Measurements from ENCODE around the gene SERPIND1. TPM values are rescaled to one million over a fixed set of nuclear protein-coding genes. Genes with fewer than 3 reads are reported as not detected.
"Not testable (repeated sequence)": the region's sequence is repeated elsewhere in the genome, so short reads cannot be mapped to it uniquely, and the experiment has no call there.

SERPIND1 gene
- total RNA-seq, 1 donor from 2014 or later = 261 TPM

GRCh38 chr22:20811171-20811570, 37.3 kb downstream of the SERPIND1 start:
- ATAC-seq (no peak), DNase-seq (ENCODE audit: low spot score) (no peak)

- DNase-seq (ENCODE audit: low spot score) (peak; percentile 1), ATAC-seq (no peak)
Measured at GRCh38 chr22:20811971-20812660, 38.2 kb downstream of the SERPIND1 start.

GRCh38 chr22:20813056-20813455, 39.1 kb downstream of the SERPIND1 start:
- ATAC-seq = no peak
- DNase-seq (ENCODE audit: low spot score) = no peak

GRCh38 chr22:20814221-20814808, 40.4 kb downstream of the SERPIND1 start:
- no peak for ATAC-seq

GRCh38 chr22:20815477-20816050, 41.7 kb downstream of the SERPIND1 start:
- ATAC-seq (no peak), DNase-seq (ENCODE audit: low spot score) (peak; percentile 4)

More at GRCh38 chr22:20814221-20814808, 40.4 kb downstream of the SERPIND1 start:
- no peak for DNase-seq (ENCODE audit: low spot score)

GRCh38 chr22:20816559-20816958, 42.6 kb downstream of the SERPIND1 start:
- ATAC-seq (no peak), DNase-seq (ENCODE audit: low spot score) (peak; percentile 22)

- peak; percentile 14 for DNase-seq (ENCODE audit: low spot score)
- ATAC-seq = no peak
Measured at GRCh38 chr22:20818471-20818870, 44.6 kb downstream of the SERPIND1 start.

- DNase-seq (ENCODE audit: low spot score) = no peak
- ATAC-seq = no peak
Measured at GRCh38 chr22:20819471-20819870, 45.6 kb downstream of the SERPIND1 start.

GRCh38 chr22:20821717-20822239, 47.9 kb downstream of the SERPIND1 start:
- not testable (repeated sequence) for DNase-seq (ENCODE audit: low spot score); ATAC-seq

- no peak for DNase-seq (ENCODE audit: low spot score)
Measured at GRCh38 chr22:20822240-20822639, 48.3 kb downstream of the SERPIND1 start.

GRCh38 chr22:20823264-20823663, 49.4 kb downstream of the SERPIND1 start:
- no peak for DNase-seq (ENCODE audit: low spot score)
- no peak for ATAC-seq

More at GRCh38 chr22:20822240-20822639, 48.3 kb downstream of the SERPIND1 start:
- no peak for ATAC-seq

- not testable (repeated sequence) for DNase-seq (ENCODE audit: low spot score); ATAC-seq
Measured at GRCh38 chr22:20825216-20825615, 51.3 kb downstream of the SERPIND1 start.

- no peak for ATAC-seq
- DNase-seq (ENCODE audit: low spot score) = no peak
Measured at GRCh38 chr22:20825624-20826023, 51.7 kb downstream of the SERPIND1 start.

GRCh38 chr22:20826373-20827152, 52.6 kb downstream of the SERPIND1 start:
- not testable (repeated sequence) for ATAC-seq; DNase-seq (ENCODE audit: low spot score)

- DNase-seq (ENCODE audit: low spot score) = no peak
Measured at GRCh38 chr22:20829491-20830134, 55.7 kb downstream of the SERPIND1 start.

GRCh38 chr22:20833225-20833665, 59.3 kb downstream of the SERPIND1 start:
- no peak for ATAC-seq
- DNase-seq (ENCODE audit: low spot score) = no peak

More at GRCh38 chr22:20829491-20830134, 55.7 kb downstream of the SERPIND1 start:
- no peak for ATAC-seq

- ATAC-seq = no peak
- DNase-seq (ENCODE audit: low spot score) = no peak
Measured at GRCh38 chr22:20834206-20834605, 60.3 kb downstream of the SERPIND1 start.

- no peak for ATAC-seq
- no peak for DNase-seq (ENCODE audit: low spot score)
Measured at GRCh38 chr22:20834725-20835124, 60.8 kb downstream of the SERPIND1 start.
